Nucleus accumbens (tissue), 56 donors: ENCODE data around the gene EBF3.

Source experiments
- DNase-seq, 56 donors: peaks; one replicate each; lab custom pipeline; 2025; lab: John Stamatoyannopoulos, UW

EBF3 gene

GRCh38 chr10:129846991-129847391, 117.1 kb downstream of the EBF3 start:
- no peak for DNase-seq

GRCh38 chr10:129845111-129845753, 118.8 kb downstream of the EBF3 start:
- no peak for DNase-seq

DNA sequence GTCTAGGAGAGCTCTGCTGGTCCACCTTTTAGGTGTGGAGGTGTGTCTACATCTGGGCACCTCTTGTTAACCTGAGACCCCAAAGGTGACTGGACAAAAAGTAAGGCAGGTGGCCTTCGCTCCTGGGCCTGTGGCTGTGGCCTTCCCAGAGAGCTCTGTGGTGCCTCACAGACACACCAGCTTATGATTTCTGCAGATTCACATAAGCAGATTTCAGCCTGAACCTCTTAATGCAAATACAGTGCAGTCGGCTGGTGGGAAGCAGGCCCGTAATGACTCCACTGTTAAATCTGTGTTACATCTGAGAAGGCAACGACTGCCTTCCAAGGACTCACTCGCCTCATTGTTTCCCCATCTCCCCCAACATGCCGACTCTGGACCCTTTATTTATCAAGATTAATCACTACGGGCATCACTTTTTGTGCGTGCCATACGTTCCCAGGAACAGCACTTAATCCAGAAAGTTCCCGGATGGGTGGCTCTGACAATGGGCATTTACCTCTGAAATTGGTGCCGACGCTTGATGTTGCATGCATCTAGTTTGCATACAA, 119.8 kb downstream of the EBF3 start:
- no peak for DNase-seq

GRCh38 chr10:129843702-129844101, 120.4 kb downstream of the EBF3 start:
- DNase-seq: no peak

GRCh38 chr10:129843131-129843541, 120.9 kb downstream of the EBF3 start:
- no peak for DNase-seq

- DNase-seq: no peak
These were observed 122.0 kb downstream of the EBF3 start for GRCh38 chr10:129842031-129842430.

- no peak for DNase-seq
These were observed 122.5 kb downstream of the EBF3 start for GRCh38 chr10:129841590-129841989.

- DNase-seq: no peak
These were observed 123.0 kb downstream of the EBF3 start for GRCh38 chr10:129841071-129841470.

DNA sequence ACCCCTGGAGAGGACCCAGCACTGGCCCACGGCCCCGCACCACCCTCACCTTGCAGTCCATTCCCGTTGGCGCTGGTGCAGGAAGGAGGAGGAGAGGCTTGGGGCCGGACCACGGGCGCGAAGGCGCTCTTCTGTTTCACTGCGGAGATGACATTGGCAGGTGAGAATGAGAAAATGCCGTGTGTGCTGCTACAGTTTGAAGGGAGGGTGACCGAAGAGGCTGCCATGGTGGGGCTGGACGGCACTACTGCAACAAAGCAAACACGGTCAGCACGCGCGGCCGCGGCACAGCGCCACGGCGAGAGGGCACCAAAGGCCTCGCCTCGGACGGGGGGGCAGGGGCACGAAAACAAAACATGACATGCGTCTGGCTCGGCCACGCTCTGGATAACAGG, 123.9 kb downstream of the EBF3 start:
- DNase-seq: no peak

- DNase-seq: no peak
These were observed 124.5 kb downstream of the EBF3 start for GRCh38 chr10:129839285-129840195.

DNA sequence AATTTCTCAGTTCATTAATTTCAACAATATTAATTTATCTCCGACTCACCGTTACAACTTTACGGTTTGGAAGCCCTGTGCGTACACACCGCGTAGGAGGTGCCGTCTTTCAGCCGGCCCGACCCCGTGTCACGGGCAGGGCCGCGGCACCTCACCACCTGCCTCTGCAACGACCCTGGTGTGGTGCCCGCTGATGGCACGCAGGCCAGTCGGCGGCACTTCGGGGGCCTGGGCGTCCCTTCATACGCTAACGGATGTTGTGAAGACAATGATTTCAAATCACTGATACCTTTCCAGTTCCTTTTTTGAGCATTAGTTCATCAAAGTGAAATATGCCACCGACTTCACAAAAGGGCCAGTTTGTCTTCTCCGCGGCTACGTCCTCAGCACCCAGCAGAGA, 125.3 kb downstream of the EBF3 start:
- DNase-seq: no peak

DNA sequence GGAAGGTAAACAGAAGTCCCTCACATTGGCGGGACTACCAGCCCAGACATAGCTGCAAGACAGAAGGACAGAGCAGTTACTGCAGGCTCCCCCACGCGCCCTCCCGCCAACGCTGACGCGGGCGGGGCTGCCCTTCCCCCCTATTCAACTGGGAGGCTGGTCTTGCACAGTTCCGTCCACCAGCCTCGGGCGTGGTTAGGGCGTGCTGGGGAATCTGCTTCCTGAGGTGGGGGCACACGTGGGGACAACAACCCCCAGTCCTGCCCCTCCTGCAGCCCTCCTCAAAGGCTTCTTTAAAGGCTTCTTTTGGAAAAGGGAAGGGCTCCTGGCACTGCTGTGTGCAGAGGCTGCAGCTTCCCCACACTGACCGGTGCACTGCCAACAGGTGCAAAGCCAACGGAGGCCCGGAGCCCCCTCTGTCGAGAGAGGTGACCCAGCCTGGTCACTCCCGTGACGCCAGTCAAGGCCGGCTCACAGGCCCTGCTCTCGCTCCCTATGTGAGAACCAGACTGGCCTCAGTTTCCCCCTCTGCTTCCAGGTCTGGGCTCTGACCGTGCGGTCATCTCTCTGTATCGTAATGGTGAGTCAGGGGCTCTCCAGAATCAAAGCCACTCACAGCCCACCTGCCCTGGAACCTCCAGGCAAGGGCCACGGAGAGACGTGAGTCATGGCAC, 126.0 kb downstream of the EBF3 start:
- DNase-seq: no peak

DNA sequence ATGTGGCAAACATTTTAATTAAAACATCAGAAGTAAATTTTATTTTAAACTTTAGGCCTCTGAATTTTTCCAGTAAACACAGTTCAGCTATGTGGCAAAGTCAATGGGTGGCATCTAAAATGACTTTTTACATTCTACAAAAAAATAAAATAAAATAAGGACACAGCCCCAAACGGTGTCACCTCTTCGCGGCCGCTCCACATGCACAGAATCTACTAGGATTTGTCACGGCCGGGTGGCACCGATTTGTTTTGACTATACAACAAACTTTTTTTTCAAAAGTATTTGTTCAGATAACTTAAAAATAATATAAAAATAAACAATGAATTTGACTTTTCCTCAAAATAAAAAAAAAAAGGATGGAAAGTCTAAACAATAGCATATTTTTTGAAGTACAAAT, 127.8 kb downstream of the EBF3 start:
- no peak for DNase-seq

DNA sequence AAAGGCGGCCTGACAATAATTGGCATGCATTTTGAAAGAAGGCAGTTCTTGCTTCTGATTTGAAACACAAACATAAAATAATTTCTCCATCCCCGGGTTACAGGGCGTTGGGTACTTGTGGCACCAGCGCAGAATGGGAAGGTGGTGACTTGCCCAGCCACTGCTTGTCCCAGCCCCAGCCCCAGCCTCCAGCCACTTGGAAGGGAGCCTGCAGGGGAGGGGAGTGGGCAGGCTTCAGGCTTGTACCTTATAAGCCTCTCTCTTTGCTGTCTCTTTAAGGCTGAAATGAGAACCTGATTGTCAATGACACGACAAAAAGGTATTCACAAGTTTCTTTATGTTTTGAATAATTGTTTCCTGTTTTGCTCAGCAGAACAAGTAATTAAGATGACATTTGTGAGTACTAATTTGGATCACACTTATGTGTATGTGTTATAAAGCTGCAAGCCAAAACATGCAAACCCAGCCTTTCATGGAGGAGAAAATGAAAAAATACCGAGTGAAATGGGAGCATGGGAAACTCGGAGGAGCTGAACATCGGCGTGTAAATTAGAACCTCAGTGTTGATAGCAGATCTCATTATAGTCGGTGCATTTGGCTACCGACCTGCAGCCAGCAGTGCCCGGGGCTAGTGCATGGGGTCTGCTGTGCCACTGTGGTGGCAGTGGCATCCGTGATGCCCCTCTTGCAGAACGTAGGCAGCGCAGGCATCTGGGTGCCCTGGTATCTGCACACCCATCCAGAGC, 129.9 kb downstream of the EBF3 start:
- DNase-seq: no peak

DNA sequence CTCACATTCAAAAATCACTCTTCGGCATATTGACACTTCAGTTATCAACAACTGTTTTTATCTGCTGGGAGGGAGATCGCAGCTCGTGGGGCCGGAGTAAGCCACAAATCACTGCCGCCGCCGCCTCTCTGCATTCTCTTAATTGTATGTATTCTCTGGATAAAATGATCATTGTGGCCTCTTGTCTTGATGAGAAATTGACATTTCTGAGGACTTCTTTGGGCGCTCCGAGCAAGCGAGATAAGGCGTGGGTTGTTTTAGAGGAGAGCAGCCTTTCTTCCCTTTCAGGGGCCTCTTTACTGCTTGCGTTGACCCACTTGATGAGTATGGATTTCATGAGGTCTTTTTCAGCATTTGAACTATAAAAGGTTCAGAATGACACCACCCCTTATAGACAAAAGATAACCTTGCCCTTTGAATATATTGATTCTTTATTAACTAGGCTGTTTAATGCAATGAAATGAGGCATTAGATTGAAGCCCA, 130.6 kb downstream of the EBF3 start:
- DNase-seq: no peak

- DNase-seq: no peak
These were observed 131.3 kb downstream of the EBF3 start for GRCh38 chr10:129832573-129833467.

- DNase-seq: no peak
These were observed 132.9 kb downstream of the EBF3 start for GRCh38 chr10:129831150-129831549.

DNA sequence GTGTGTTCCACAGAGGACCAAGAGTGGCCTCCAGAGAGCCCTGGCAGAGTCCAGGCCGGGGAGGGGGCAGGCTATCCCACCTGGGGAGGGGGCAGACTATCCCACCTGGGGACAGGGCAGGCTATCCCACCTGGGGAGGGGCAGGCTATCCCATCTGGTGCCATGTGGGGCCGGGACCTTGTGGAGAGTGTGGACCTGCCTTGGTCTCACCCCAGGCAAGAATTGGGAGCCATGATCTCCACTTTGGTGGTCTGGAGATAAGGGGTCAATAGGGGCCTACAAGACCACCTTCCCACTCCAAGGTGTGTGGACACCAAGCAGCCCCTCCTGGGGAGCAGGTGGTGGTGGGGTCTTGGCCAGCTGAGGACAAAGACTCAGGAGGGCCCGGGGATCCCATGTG, 138.2 kb downstream of the EBF3 start:
- no peak for DNase-seq

DNA sequence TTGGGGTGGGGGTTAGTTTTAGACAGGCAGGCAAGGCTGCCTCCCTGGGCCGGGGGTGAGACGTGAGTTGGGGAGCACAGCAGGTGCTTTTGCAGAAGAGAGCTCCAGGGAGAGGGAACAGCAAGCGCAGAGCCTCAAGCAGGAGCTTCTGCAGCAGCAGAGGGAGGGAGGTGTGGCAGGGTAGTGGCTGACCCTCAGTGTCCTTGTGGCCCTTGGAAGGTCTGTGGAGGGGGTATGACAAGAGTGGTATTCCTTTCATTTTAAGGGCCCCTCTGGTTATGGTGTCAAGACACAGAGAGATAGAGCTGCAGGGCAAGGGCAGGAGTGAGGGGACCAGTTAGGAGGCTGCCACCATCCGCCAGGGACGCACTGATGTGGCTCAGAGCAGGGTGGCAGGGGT, 138.9 kb downstream of the EBF3 start:
- DNase-seq: no peak
